ENCODE measurements around the gene ZP3.
"Not testable (repeated sequence)": the region's sequence is repeated elsewhere in the genome, so short reads cannot be mapped to it uniquely, and the experiment has no call there.

The ZP3 gene

DNA sequence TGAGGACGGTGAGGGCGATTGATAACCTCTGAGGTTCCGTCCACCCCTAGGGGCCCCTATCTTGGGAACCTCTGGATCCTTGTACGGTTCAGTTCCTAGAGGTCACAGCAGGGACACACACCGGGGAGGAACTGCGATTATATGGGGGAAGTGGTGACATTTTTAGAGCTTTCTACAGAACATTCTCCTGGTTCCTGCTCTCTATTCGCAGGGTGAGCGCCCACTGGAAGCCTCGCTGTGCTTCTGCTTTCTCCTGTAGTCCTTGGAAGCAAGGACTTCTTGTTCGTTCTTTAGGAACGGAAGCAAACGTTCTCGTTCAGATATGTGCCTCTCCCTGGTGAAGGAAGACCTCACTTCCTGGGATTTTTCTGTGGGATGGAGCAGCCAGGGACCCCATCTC, 63.2 kb downstream of the ZP3 start:
- DNase-seq: not testable (repeated sequence)

Measured in activated CD4-positive, alpha-beta T cell treated with anti-CD3 and anti-CD28 coated beads for 48 hours (primary cell).